ENCODE results near the gene NOCT. TPM values are rescaled to one million over a fixed set of nuclear protein-coding genes. Genes with fewer than 3 reads are reported as not detected.

NOCT gene
- total RNA-seq, 1 donor from 2014 or later, result 8.4 TPM

GRCh38 chr4:139042981-139043460 is 27.4 kb downstream of the NOCT start:
- no peaks in the 10 kb centered on the region for H3K9me3 ChIP-seq (replicated peaks)
- H3K4me3 ChIP-seq, result no peak overlapping the region
- TF ChIP-seq CTCF (IDR thresholded peaks at IDR 0.05; ENCODE audit: borderline replicate concordance), result no peak
- peak overlapping the region; percentile 24 for H3K27ac ChIP-seq (replicated peaks)
- H3K4me1 ChIP-seq, result peaks cover 17% of the 10 kb centered on the region
- H3K36me3 ChIP-seq, result peaks cover 28% of the 10 kb centered on the region
- H3K27me3 ChIP-seq (ENCODE audit: low read depth), result no peaks in the 10 kb centered on the region
- intact Hi-C loops (cut with micrococcal nuclease), result no loop called here
- DNase-seq, result no peak

GRCh38 chr4:139044291-139044690 is 28.7 kb downstream of the NOCT start:
- no peak for TF ChIP-seq CTCF (IDR thresholded peaks at IDR 0.05; ENCODE audit: borderline replicate concordance)
- DNase-seq, result no peak
- intact Hi-C loops (cut with micrococcal nuclease), result no loop called here
- H3K36me3 ChIP-seq, result peaks cover 38% of the 10 kb centered on the region
- H3K9me3 ChIP-seq (replicated peaks), result no peaks in the 10 kb centered on the region
- H3K4me3 ChIP-seq, result no peak overlapping the region
- H3K27me3 ChIP-seq (ENCODE audit: low read depth), result no peaks in the 10 kb centered on the region
- H3K27ac ChIP-seq (replicated peaks), result no peak overlapping the region
- H3K4me1 ChIP-seq, result peaks cover 17% of the 10 kb centered on the region

GRCh38 chr4:139048026-139048425 is 32.4 kb downstream of the NOCT start:
- no peak for TF ChIP-seq CTCF (IDR thresholded peaks at IDR 0.05; ENCODE audit: borderline replicate concordance)
- H3K27me3 ChIP-seq (ENCODE audit: low read depth), result no peaks in the 10 kb centered on the region
- DNase-seq, result no peak
- H3K4me3 ChIP-seq, result no peak overlapping the region
- peaks cover 49% of the 10 kb centered on the region for H3K36me3 ChIP-seq
- H3K9me3 ChIP-seq (replicated peaks), result no peaks in the 10 kb centered on the region
- intact Hi-C loops (cut with micrococcal nuclease), result no loop called here
- peaks cover 7% of the 10 kb centered on the region for H3K4me1 ChIP-seq
- no peak overlapping the region for H3K27ac ChIP-seq (replicated peaks)

- H3K36me3 ChIP-seq, result peaks cover 46% of the 10 kb centered on the region
- no peak overlapping the region for H3K4me3 ChIP-seq
- DNase-seq, result no peak
- H3K27me3 ChIP-seq (ENCODE audit: low read depth), result no peaks in the 10 kb centered on the region
- H3K9me3 ChIP-seq (replicated peaks), result no peaks in the 10 kb centered on the region
- H3K4me1 ChIP-seq, result peaks cover 28% of the 10 kb centered on the region
- no peak for TF ChIP-seq CTCF (IDR thresholded peaks at IDR 0.05; ENCODE audit: borderline replicate concordance)
- H3K27ac ChIP-seq (replicated peaks), result no peak overlapping the region
- intact Hi-C loops (cut with micrococcal nuclease), result no loop called here
These were observed 34.9 kb downstream of the NOCT start for GRCh38 chr4:139050446-139050845.

- no peak for TF ChIP-seq CTCF (IDR thresholded peaks at IDR 0.05; ENCODE audit: borderline replicate concordance)
- H3K9me3 ChIP-seq (replicated peaks), result no peaks in the 10 kb centered on the region
- intact Hi-C loops (cut with micrococcal nuclease), result no loop called here
- peak overlapping the region; percentile 34 for H3K27ac ChIP-seq (replicated peaks)
- DNase-seq, result no peak
- H3K4me1 ChIP-seq, result peaks cover 62% of the 10 kb centered on the region
- no peak overlapping the region for H3K4me3 ChIP-seq
- H3K36me3 ChIP-seq, result peaks cover 55% of the 10 kb centered on the region
- no peaks in the 10 kb centered on the region for H3K27me3 ChIP-seq (ENCODE audit: low read depth)
These were observed 38.3 kb downstream of the NOCT start for GRCh38 chr4:139053909-139054308.
